Loucy (cell line): ENCODE data around the gene RAB7A.

Source experiments
- H2AFZ ChIP-seq: fragments of 200-600 bp; sonication (generic); 2 replicates; pipeline ENCODE4 v1.6.0; 2016; ENCODE audit warnings: antibody characterized with exemption, mild to moderate bottlenecking, low read length, moderate library complexity
- H3F3A ChIP-seq: fragments of 200-600 bp; 2 replicates; pipeline ENCODE4 v1.6.0; 2016; ENCODE audit warnings: antibody characterized with exemption, low read depth, mild to moderate bottlenecking
- H3K27me3 ChIP-seq: fragments of 200-600 bp; sonication (generic); 2 replicates; pipeline ENCODE4 v1.6.1; 2014; ENCODE audit warnings: low read length, mild to moderate bottlenecking; ENCODE audit not compliant: insufficient read depth, poor library complexity, severe bottlenecking
- H3K36me3 ChIP-seq: fragments of 200-600 bp; sonication (generic); 2 replicates; pipeline ENCODE4 v1.6.1; 2016; ENCODE audit warnings: low read length; ENCODE audit not compliant: insufficient read depth
- H3K4me1 ChIP-seq: fragments of 200-600 bp; sonication (generic); 2 replicates; pipeline ENCODE4 v1.5.1; 2014; ENCODE audit warnings: low read length, mild to moderate bottlenecking; ENCODE audit not compliant: insufficient read depth, poor library complexity, severe bottlenecking
- H3K4me2 ChIP-seq: fragments of 200-600 bp; sonication (generic); 2 replicates; pipeline ENCODE4 v1.6.0; 2014; ENCODE audit warnings: antibody characterized with exemption, low read length, low read depth, mild to moderate bottlenecking; ENCODE audit not compliant: poor library complexity, severe bottlenecking
- H3K4me3 ChIP-seq: fragments of 200-600 bp; sonication (generic); 2 replicates; pipeline ENCODE4 v1.5.1; 2014; ENCODE audit warnings: low read length, mild to moderate bottlenecking, mixed read lengths; ENCODE audit not compliant: poor library complexity, severe bottlenecking
- H3K79me2 ChIP-seq: fragments of 200-600 bp; sonication (generic); 2 replicates; pipeline ENCODE4 v1.6.1; 2014; ENCODE audit warnings: low read length; ENCODE audit not compliant: insufficient read depth
- H3K9ac ChIP-seq: fragments of 200-600 bp; sonication (generic); 2 replicates; pipeline ENCODE4 v1.6.0; 2014; ENCODE audit warnings: mild to moderate bottlenecking, low read depth, low read length, moderate library complexity; ENCODE audit not compliant: poor library complexity, severe bottlenecking
- H3K9me2 ChIP-seq: fragments of 200-600 bp; sonication (generic); replicated peaks from 2 replicates; pipeline ENCODE4 v1.6.1; 2016; ENCODE audit warnings: low read depth, low read length, mixed read lengths
- H3K9me3 ChIP-seq: fragments of 200-600 bp; sonication (generic); 2 replicates; pipeline ENCODE4 v1.6.1; 2014; ENCODE audit warnings: mild to moderate bottlenecking, antibody characterized with exemption, low read length, low read depth; ENCODE audit not compliant: insufficient read depth
- H4K20me1 ChIP-seq: fragments of 200-600 bp; sonication (generic); 2 replicates; pipeline ENCODE4 v1.6.0; 2014; ENCODE audit warnings: antibody characterized with exemption, low read length, mild to moderate bottlenecking; ENCODE audit not compliant: insufficient read depth, poor library complexity, severe bottlenecking
- CTCF ChIP-seq: fragments of 200-600 bp; sonication (generic); conservative IDR thresholded peaks from 2 replicates; pipeline ENCODE4 v1.5.1; 2014; ENCODE audit warnings: mild to moderate bottlenecking, antibody characterized with exemption, low read length
- EZH2phosphoT487 ChIP-seq: fragments of 200-600 bp; IDR thresholded peaks from 2 replicates; pipeline ENCODE4 v1.6.1; 2018; ENCODE audit warnings: antibody characterized with exemption, mild to moderate bottlenecking, moderate library complexity, borderline replicate concordance

RAB7A gene

DNA sequence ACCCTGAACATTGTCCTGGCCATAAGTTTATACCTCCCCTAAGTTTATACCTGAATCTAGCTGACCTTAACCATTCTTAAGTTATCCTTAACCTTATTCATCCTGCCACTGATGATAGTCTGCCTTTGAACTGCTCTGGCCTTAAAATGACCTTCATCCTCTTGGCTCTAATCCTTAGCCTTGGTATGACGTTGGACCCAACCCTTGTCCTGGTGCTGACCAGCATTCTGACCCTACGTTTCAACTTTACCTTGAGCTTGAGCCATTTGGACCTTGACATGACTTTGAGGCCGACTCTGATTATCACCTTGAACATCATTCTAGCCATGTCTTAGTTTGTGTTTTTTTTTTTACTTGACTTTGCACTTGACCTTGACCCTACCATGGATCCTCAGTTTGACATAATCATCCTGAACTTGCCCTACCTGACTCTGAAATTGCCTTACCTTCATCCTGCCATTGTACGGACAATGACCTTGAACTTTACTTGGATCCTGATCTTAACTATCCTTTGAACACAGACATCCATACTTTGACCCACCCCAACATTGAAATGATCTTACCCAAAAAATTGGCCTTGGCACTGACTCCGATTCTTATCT, 92.3 kb downstream of the RAB7A start:
- no peaks in the 10 kb centered on the region for H3F3A ChIP-seq
- no peak overlapping the region for H3K4me3 ChIP-seq
- TF ChIP-seq EZH2phosphoT487 (no peak), CTCF (no peak)
- H4K20me1 ChIP-seq, result no peaks in the 10 kb centered on the region
- H3K9me3 ChIP-seq, result no peaks in the 10 kb centered on the region
- H2AFZ ChIP-seq, result no peak overlapping the region
- no peaks in the 10 kb centered on the region for H3K79me2 ChIP-seq
- no peaks in the 10 kb centered on the region for H3K27me3 ChIP-seq
- no peak overlapping the region for H3K4me2 ChIP-seq
- no peak overlapping the region for H3K9ac ChIP-seq
- H3K9me2 ChIP-seq, result no peaks in the 10 kb centered on the region
- H3K4me1 ChIP-seq, result no peaks in the 10 kb centered on the region
- H3K36me3 ChIP-seq, result peaks cover 58% of the 10 kb centered on the region

GRCh38 chr3:128820252-128820839, 94.4 kb downstream of the RAB7A start:
- H4K20me1 ChIP-seq, result no peaks in the 10 kb centered on the region
- TF ChIP-seq EZH2phosphoT487, result no peak
- no peak for TF ChIP-seq CTCF
- peaks cover 37% of the 10 kb centered on the region; the same call in 1 of the 2 replicates for H3K36me3 ChIP-seq

GRCh38 chr3:128823008-128823407, 97.0 kb downstream of the RAB7A start:
- H3K36me3 ChIP-seq, result peaks cover 16% of the 10 kb centered on the region; the same call in 1 of the 2 replicates
- no peaks in the 10 kb centered on the region for H3K9me2 ChIP-seq

More at GRCh38 chr3:128820252-128820839, 94.4 kb downstream of the RAB7A start:
- H3K27me3 ChIP-seq, result no peaks in the 10 kb centered on the region
- H3F3A ChIP-seq, result no peaks in the 10 kb centered on the region
- H3K79me2 ChIP-seq, result no peaks in the 10 kb centered on the region
- H3K9ac ChIP-seq, result no peak overlapping the region
- no peak overlapping the region for H3K4me3 ChIP-seq
- H3K4me2 ChIP-seq, result no peak overlapping the region
- no peaks in the 10 kb centered on the region for H3K9me2 ChIP-seq
- no peaks in the 10 kb centered on the region for H3K4me1 ChIP-seq
- H2AFZ ChIP-seq, result no peak overlapping the region
- no peaks in the 10 kb centered on the region for H3K9me3 ChIP-seq

More at GRCh38 chr3:128823008-128823407, 97.0 kb downstream of the RAB7A start:
- Histone ChIP-seq H3K9ac (no peak overlapping the region), H3K4me1 (no peaks in the 10 kb centered on the region), H3K4me3 (no peak overlapping the region), H2AFZ (no peak overlapping the region), H3K79me2 (no peaks in the 10 kb centered on the region), H3K4me2 (no peak overlapping the region), H4K20me1 (no peaks in the 10 kb centered on the region), H3K27me3 (no peaks in the 10 kb centered on the region), H3K9me3 (no peaks in the 10 kb centered on the region), H3F3A (no peaks in the 10 kb centered on the region)
- TF ChIP-seq CTCF (no peak), EZH2phosphoT487 (no peak)
